Natural killer cell (primary cell): ENCODE data around the gene KDM3A. TPM values are rescaled to one million over a fixed set of nuclear protein-coding genes. Genes with fewer than 3 reads are reported as not detected.
"Not testable (repeated sequence)": the region's sequence is repeated elsewhere in the genome, so short reads cannot be mapped to it uniquely, and the experiment has no call there.

ENCODE experiments used
- ATAC-seq, 3 donors: fragments of 150-1000 bp in 2 of 3; fragments of 200-7000 bp in 1 of 3; cut with Tn5 transposase; 1 replicate in 1 of 3; 2 replicates in 2 of 3; pipeline ENCODE4 v1.10.0; 2021; ENCODE audit warnings: mild to moderate bottlenecking in 2 of 3, moderate library complexity in 2 of 3
- DNase-seq, 2 donors: peaks; one replicate each; pipeline versions ENCODE4 v3.0.0 to v3.0.0-alpha.2; 2013 to 2021; ENCODE audit warnings: mixed read lengths in 1 of 2
- H3K27ac ChIP-seq: one replicate; pipeline ENCODE4 v1.5.1; 2013; ENCODE audit warnings: mild to moderate bottlenecking, low read length
- H3K27me3 ChIP-seq: one replicate; pipeline ENCODE4 v1.6.1; 2013; ENCODE audit warnings: low read length; ENCODE audit not compliant: control insufficient read depth, insufficient read depth
- H3K36me3 ChIP-seq: one replicate; pipeline ENCODE4 v1.6.1; 2013; ENCODE audit warnings: low read length; ENCODE audit not compliant: control insufficient read depth, insufficient read depth
- H3K4me1 ChIP-seq: one replicate; pipeline ENCODE4 v1.6.1; 2013; ENCODE audit warnings: low read length; ENCODE audit not compliant: control insufficient read depth, insufficient read depth
- H3K4me3 ChIP-seq: one replicate; pipeline ENCODE4 v1.5.1; 2013; ENCODE audit warnings: low read length
- H3K9me3 ChIP-seq: one replicate; pipeline ENCODE4 v1.6.1; 2013; ENCODE audit warnings: low read length; ENCODE audit not compliant: control insufficient read depth, insufficient read depth
- H3K27ac Mint-ChIP-seq, 2 donors: one replicate each; pipeline ENCODE4 v1.8.0; 2022; ENCODE audit warnings: mild to moderate bottlenecking in 2 of 2, mixed read lengths in 2 of 2, moderate library complexity in 1 of 2
- H3K27me3 Mint-ChIP-seq, 2 donors: one replicate each; pipeline ENCODE4 v1.8.0; 2022; ENCODE audit warnings: low read depth in 2 of 2, mixed read lengths in 2 of 2
- H3K36me3 Mint-ChIP-seq: one replicate; pipeline ENCODE4 v1.8.0; 2022; ENCODE audit warnings: mixed read lengths
- H3K4me1 Mint-ChIP-seq, 2 donors: one replicate each; pipeline ENCODE4 v1.8.0; 2022; ENCODE audit warnings: mixed read lengths in 2 of 2
- H3K4me3 Mint-ChIP-seq: one replicate; pipeline ENCODE4 v1.8.0; 2022; ENCODE audit warnings: mild to moderate bottlenecking, moderate library complexity, mixed read lengths
- H3K9me3 Mint-ChIP-seq, 2 donors: one replicate each; pipeline ENCODE4 v1.8.0; 2022; ENCODE audit warnings: mixed read lengths in 2 of 2
- WGBS: methylation state at CpG from one replicate; pipeline ENCODE4 v1.1.7; 2013; ENCODE audit warnings: missing lambda C conversion rate; ENCODE audit not compliant: insufficient coverage; 5-methylcytosine and 5-hydroxymethylcytosine counted together
- intact Hi-C: fragments of 100-400 bp; cut with micrococcal nuclease; formaldehyde crosslinking; loops from one replicate; pipeline ENCODE4 v1.14.2; 2022
- total RNA-seq, 4 donors: library from RNA; stranded (reverse); fragments of 120-200 nt in 1 of 4; gene quantifications; one replicate each; pipeline versions ENCODE4 v1.2.3 to v1.2.4, GENCODE V29; 2013 to 2022
- TF ChIP-seq, protein P1 (sequence below): fragments of 200-600 bp; IDR thresholded peaks from one replicate; pipeline ENCODE4 v1.8.0; 2022; ENCODE audit warnings: antibody characterized with exemption

Gene KDM3A
- total RNA-seq, 3 donors from 2014 or later (not counting 1 experiment from before 2014, with no cell fraction given), result 172 to 195 (median 188) TPM

DNA sequence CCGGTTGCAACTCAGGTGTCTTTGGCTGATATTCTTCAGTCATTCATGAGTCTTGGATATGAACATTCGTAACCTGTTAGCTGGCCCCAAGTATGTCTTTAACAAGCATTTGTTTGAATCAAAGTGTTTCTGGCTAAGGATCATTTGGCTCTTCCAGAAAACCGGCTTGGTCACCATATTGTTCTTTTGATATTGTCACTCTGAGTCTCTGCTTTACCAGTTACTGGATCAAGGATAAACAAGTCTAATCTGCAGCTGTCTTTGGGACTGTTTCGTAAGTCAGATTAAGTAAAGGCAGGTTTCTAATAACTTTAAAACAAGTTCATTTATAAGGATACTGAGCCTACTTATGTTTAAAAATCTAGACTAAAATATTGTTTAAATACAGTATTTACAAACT is 49.1 kb downstream of the KDM3A start:
- Histone ChIP-seq H3K9me3 (no peaks in the 10 kb centered on the region), H3K4me1 (no peaks in the 10 kb centered on the region), H3K4me3 (no peak overlapping the region), H3K27ac (no peak overlapping the region), H3K27me3 (no peaks in the 10 kb centered on the region), H3K36me3 (peaks cover 87% of the 10 kb centered on the region)
- no peaks in the 10 kb centered on the region for H3K27me3 Mint-ChIP-seq
- intact Hi-C loops, result no loop called here
- H3K9me3 Mint-ChIP-seq, result no peaks in the 10 kb centered on the region
- no peak overlapping the region for H3K4me3 Mint-ChIP-seq
- ATAC-seq (no peak), DNase-seq (no peak)
- H3K36me3 Mint-ChIP-seq, result peaks cover 36% of the 10 kb centered on the region
- TF ChIP-seq, protein P1, sequence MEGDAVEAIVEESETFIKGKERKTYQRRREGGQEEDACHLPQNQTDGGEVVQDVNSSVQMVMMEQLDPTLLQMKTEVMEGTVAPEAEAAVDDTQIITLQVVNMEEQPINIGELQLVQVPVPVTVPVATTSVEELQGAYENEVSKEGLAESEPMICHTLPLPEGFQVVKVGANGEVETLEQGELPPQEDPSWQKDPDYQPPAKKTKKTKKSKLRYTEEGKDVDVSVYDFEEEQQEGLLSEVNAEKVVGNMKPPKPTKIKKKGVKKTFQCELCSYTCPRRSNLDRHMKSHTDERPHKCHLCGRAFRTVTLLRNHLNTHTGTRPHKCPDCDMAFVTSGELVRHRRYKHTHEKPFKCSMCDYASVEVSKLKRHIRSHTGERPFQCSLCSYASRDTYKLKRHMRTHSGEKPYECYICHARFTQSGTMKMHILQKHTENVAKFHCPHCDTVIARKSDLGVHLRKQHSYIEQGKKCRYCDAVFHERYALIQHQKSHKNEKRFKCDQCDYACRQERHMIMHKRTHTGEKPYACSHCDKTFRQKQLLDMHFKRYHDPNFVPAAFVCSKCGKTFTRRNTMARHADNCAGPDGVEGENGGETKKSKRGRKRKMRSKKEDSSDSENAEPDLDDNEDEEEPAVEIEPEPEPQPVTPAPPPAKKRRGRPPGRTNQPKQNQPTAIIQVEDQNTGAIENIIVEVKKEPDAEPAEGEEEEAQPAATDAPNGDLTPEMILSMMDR, result no peak
- 95% methylated on average over 4 of the region's 4 CpGs for WGBS
- peak overlapping the region; percentile 22 to 59 for H3K27ac Mint-ChIP-seq
- H3K4me1 Mint-ChIP-seq, result peaks cover 14 to 16% of the 10 kb centered on the region in 2 donors

DNA sequence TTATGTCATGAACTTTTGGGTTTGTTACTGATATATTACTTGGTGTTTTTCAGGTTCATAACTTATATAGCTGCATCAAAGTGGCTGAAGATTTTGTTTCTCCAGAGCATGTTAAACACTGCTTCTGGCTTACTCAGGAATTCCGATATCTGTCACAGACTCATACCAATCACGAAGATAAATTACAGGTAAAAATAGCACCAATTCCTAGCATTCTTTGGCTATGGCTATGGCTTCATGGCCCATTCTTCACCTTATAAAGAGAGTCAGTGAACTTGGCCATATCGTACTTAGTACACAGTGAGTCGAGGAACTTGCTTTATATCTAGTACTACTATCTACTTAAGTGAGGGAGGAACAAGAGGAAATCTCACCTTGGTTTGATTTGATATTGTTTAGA is 49.9 kb downstream of the KDM3A start:
- Mint-ChIP-seq H3K27me3 (no peaks in the 10 kb centered on the region), H3K27ac (peak overlapping the region; percentile 27 to 29), H3K9me3 (no peaks in the 10 kb centered on the region), H3K36me3 (peaks cover 28% of the 10 kb centered on the region), H3K4me1 (peaks cover 18 to 20% of the 10 kb centered on the region in 2 donors), H3K4me3 (no peak overlapping the region)
- intact Hi-C loops, result no loop called here
- DNase-seq (no peak), ATAC-seq (no peak)
- TF ChIP-seq, protein P1, result no peak
- no peaks in the 10 kb centered on the region for H3K27me3 ChIP-seq
- no peaks in the 10 kb centered on the region for H3K9me3 ChIP-seq
- no peak overlapping the region for H3K27ac ChIP-seq
- WGBS, result 90% methylated on average over 3 of the region's 4 CpGs
- H3K4me3 ChIP-seq, result no peak overlapping the region
- no peaks in the 10 kb centered on the region for H3K4me1 ChIP-seq
- H3K36me3 ChIP-seq, result peaks cover 86% of the 10 kb centered on the region

DNA sequence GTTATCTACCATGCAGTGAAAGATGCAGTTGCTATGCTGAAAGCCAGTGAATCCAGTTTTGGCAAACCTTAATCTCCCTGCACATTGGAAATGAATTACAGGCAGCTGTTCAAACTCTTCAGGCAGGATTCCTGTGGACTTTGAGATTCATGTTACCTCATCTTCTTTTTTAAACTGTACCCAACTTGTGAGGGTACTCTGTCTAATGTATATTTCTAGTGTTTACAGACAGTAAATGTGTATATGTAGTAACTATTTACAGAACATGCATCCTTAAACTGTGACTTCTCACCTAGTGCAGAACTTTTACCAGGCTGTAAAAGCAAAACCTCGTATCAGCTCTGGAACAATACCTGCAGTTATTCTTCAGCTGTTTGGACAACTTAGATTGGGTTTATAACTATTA is 50.9 kb downstream of the KDM3A start:
- no peak for ATAC-seq
- Mint-ChIP-seq H3K4me1 (peaks cover 17 to 22% of the 10 kb centered on the region in 2 donors), H3K27ac (peak overlapping the region; percentile 27 to 29), H3K27me3 (no peaks in the 10 kb centered on the region), H3K4me3 (no peak overlapping the region), H3K36me3 (peaks cover 22% of the 10 kb centered on the region), H3K9me3 (no peaks in the 10 kb centered on the region)
- H3K27ac ChIP-seq, result no peak overlapping the region
- intact Hi-C loops, result no loop called here
- H3K4me1 ChIP-seq, result no peaks in the 10 kb centered on the region
- no peaks in the 10 kb centered on the region for H3K9me3 ChIP-seq
- DNase-seq, result no peak
- H3K27me3 ChIP-seq, result no peaks in the 10 kb centered on the region
- TF ChIP-seq, protein P1, result no peak
- 94% methylated on average over 1 of the region's 1 CpG for WGBS
- H3K36me3 ChIP-seq, result peaks cover 79% of the 10 kb centered on the region
- no peak overlapping the region for H3K4me3 ChIP-seq

DNA sequence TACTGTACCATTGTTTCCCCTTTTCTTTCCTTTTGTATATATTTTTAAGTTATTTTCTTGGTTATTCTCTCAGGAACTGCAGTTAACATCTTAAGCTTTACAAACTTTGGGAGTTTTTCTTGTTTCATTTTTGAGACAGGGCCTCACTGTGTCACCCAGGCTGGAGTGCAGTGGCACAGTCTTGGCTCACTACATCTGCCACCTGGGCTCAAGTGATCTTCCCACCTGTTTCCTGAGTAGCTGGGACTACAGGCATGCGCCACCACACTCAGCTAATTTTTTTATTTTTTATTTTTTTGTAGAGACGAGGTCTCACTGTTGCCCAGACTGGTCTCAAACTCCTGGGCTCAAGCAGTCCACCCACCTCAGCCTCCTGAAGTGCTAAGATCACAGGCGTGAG is 55.2 kb downstream of the KDM3A start:
- H3K4me3 ChIP-seq, DNase-seq, H3K27me3 ChIP-seq, ATAC-seq, intact Hi-C loops, H3K27ac ChIP-seq, H3K27me3 Mint-ChIP-seq, H3K4me1 ChIP-seq, H3K4me3 Mint-ChIP-seq, H3K9me3 Mint-ChIP-seq: not testable (repeated sequence)
- Mint-ChIP-seq H3K4me1 (peaks cover 23 to 25% of the 10 kb centered on the region in 2 donors), H3K36me3 (peaks cover 26% of the 10 kb centered on the region), H3K27ac (peak overlapping the region; percentile 1 to 60)
- 62% methylated on average over 3 of the region's 3 CpGs for WGBS
- Histone ChIP-seq H3K36me3 (peaks cover 57% of the 10 kb centered on the region), H3K9me3 (peaks cover 13% of the 10 kb centered on the region)
